Measurements from ENCODE around the gene FBF1. TPM values are rescaled to one million over a fixed set of nuclear protein-coding genes. Genes with fewer than 3 reads are reported as not detected.

Gene FBF1
- total and polyA plus RNA-seq, 2 of the 8 experiments (the other 6 are each of a cell fraction or from before 2014, with no cell fraction given) = 8.1 to 13.1 TPM

GRCh38 chr17:75970011-75970523 lies 29.2 kb upstream of the FBF1 start:
- no peaks in the 10 kb centered on the region for H3K27me3 ChIP-seq (replicated peaks in 1 of 4; ENCODE audit: control insufficient read depth in 3 of 4, extremely low read depth in 1 of 4, insufficient read depth in 3 of 4, low read length in 3 of 4)
- CTCF ChIA-PET (ENCODE audit: partially characterized antibody) = interaction anchor here (2.5 kb wide), 1 partner anchor 32 kb away, joined by 11 read pairs; the partner anchor contains the start of gene CDK3
- H4K5ac ChIP-seq (ENCODE audit: insufficient read length, low read depth, low read length) = no peak overlapping the region
- WGBS, 2 experiments (ENCODE audit: extremely low coverage in 1 of 2, insufficient coverage in 1 of 2, insufficient read length in 1 of 2, insufficient replicate concordance in 2 of 2, low coverage in 1 of 2, low lambda C conversion rate in 2 of 2, missing lambda C conversion rate in 1 of 2) = 86% methylated on average over 4 of the region's 4 CpGs; no CpG with 5 or more reads in 1 of the 2 experiments
- no peak overlapping the region for H2BK5ac ChIP-seq (ENCODE audit: low read depth, low read length)
- H2BK12ac ChIP-seq (ENCODE audit: low read depth, low read length) = no peak overlapping the region
- H3K23me2 ChIP-seq (ENCODE audit: low read depth, low read length) = no peaks in the 10 kb centered on the region
- H3K36me3 ChIP-seq (ENCODE audit: control insufficient read depth in 2 of 4, insufficient read depth in 4 of 4, low read length in 3 of 4) = peaks cover 0 to 15% (median 0%) of the 10 kb centered on the region in 4 experiments; a peak in 3 of 8 replicates
- no peak overlapping the region for H2BK15ac ChIP-seq (ENCODE audit: low read length)
- no peak overlapping the region for H3K9ac ChIP-seq (replicated peaks in 1 of 4; ENCODE audit: extremely low read depth in 1 of 4, low read depth in 3 of 4, low read length in 3 of 4)
- H3K79me2 ChIP-seq (ENCODE audit: control insufficient read depth in 1 of 2, insufficient read depth in 2 of 2, low read length in 2 of 2) = peaks cover 0 to 32% of the 10 kb centered on the region in 2 experiments; a peak in 1 of 4 replicates
- POLR2A ChIA-PET (ENCODE audit: partially characterized antibody) = interaction anchor here (1.0 to 2.8 kb wide), 2 partner anchors 9 to 14 kb away, joined by 3 to 7 read pairs; partner anchors contain the start of genes ACOX1 and TEN1
- H3K4ac ChIP-seq (replicated peaks; ENCODE audit: insufficient read length, low read depth, low read length) = no peak overlapping the region
- H3K14ac ChIP-seq (ENCODE audit: insufficient read length) = no peak overlapping the region
- H3K23ac ChIP-seq (ENCODE audit: insufficient read length) = no peak overlapping the region
- H4K8ac ChIP-seq (ENCODE audit: extremely low read depth, insufficient read depth, low read length) = no peak overlapping the region
- H3K56ac ChIP-seq (replicated peaks; ENCODE audit: insufficient read length, low read depth, low read length) = no peak overlapping the region
- no peaks in the 10 kb centered on the region for H3K9me3 ChIP-seq (ENCODE audit: insufficient read depth in 2 of 2, low read depth in 1 of 2, low read length in 1 of 2)
- no peak overlapping the region for H3K18ac ChIP-seq (ENCODE audit: extremely low read depth, low read length)
- no peak overlapping the region for H3K4me3 ChIP-seq (ENCODE audit: extremely low read depth in 1 of 4, insufficient read depth in 2 of 4, low read depth in 3 of 4, low read length in 4 of 4)
- H3K27ac ChIP-seq (ENCODE audit: low read depth, low read length) = no peak overlapping the region
- H3K79me1 ChIP-seq (ENCODE audit: low read depth, low read length) = no peaks in the 10 kb centered on the region
- no peak overlapping the region for H2BK120ac ChIP-seq (replicated peaks; ENCODE audit: low read depth, low read length)
- no peak overlapping the region for H2AK5ac ChIP-seq (ENCODE audit: low read depth, low read length)
- FAIRE-seq (no peak), DNase-seq (ENCODE audit: low read depth in 1 of 2, low spot score in 2 of 2) (no peak)
- no peak overlapping the region for H3K4me2 ChIP-seq (ENCODE audit: insufficient read depth in 1 of 2, low read depth in 2 of 2, low read length in 2 of 2)
- H4K91ac ChIP-seq (replicated peaks; ENCODE audit: insufficient read length, low read length) = no peak overlapping the region
- H2AFZ ChIP-seq (ENCODE audit: low read length) = no peak overlapping the region
- H3K4me1 ChIP-seq (replicated peaks in 1 of 4; ENCODE audit: control insufficient read depth in 3 of 4, insufficient read depth in 4 of 4, low read length in 3 of 4) = no peaks in the 10 kb centered on the region
- H2BK20ac ChIP-seq (ENCODE audit: low read length) = no peak overlapping the region
- no peaks in the 10 kb centered on the region for H4K20me1 ChIP-seq (replicated peaks in 1 of 2; ENCODE audit: control insufficient read depth in 1 of 2, insufficient read depth in 2 of 2, low read length in 2 of 2)
- no peak for TF ChIP-seq KDM4A (IDR thresholded peaks at IDR 0.05; ENCODE audit: low read depth, low read length, severe bottlenecking)
- TF ChIP-seq EZH2 (IDR thresholded peaks at IDR 0.05; ENCODE audit: low read depth, low read length, severe bottlenecking) = no peak
- TF ChIP-seq PHF8 (conservative IDR thresholded peaks at IDR 0.05; ENCODE audit: low read depth, low read length) = no peak
- no peak for TF ChIP-seq SRF (IDR thresholded peaks at IDR 0.05; ENCODE audit: low read depth, low read length)
- no peak for TF ChIP-seq SIX5 (IDR thresholded peaks at IDR 0.05; ENCODE audit: low read depth, low read length)
- no peak for TF ChIP-seq KDM5A (IDR thresholded peaks at IDR 0.05; ENCODE audit: low read length)
- TF ChIP-seq, protein P1, sequence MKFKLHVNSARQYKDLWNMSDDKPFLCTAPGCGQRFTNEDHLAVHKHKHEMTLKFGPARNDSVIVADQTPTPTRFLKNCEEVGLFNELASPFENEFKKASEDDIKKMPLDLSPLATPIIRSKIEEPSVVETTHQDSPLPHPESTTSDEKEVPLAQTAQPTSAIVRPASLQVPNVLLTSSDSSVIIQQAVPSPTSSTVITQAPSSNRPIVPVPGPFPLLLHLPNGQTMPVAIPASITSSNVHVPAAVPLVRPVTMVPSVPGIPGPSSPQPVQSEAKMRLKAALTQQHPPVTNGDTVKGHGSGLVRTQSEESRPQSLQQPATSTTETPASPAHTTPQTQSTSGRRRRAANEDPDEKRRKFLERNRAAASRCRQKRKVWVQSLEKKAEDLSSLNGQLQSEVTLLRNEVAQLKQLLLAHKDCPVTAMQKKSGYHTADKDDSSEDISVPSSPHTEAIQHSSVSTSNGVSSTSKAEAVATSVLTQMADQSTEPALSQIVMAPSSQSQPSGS (IDR thresholded peaks at IDR 0.05; ENCODE audit: low read length) = no peak
- no peak for TF ChIP-seq FOSL1 (IDR thresholded peaks at IDR 0.05; ENCODE audit: insufficient read depth, low read depth, low read length)
- no peak for TF ChIP-seq RNF2 (IDR thresholded peaks at IDR 0.05; ENCODE audit: borderline replicate concordance, low read depth, low read length, missing control alignments, poor library complexity, severe bottlenecking)
- no peak for TF ChIP-seq GTF2F1 (IDR thresholded peaks at IDR 0.05; ENCODE audit: borderline replicate concordance, low read depth, low read length)
- no peak for TF ChIP-seq TBP (IDR thresholded peaks at IDR 0.05; ENCODE audit: low read depth, low read length)
